ENCODE data around the gene COL19A1. TPM values are rescaled to one million over a fixed set of nuclear protein-coding genes. Genes with fewer than 3 reads are reported as not detected.

Gene COL19A1
- total RNA-seq, 2 donors from 2014 or later, result 0.14 to 0.45 TPM

DNA sequence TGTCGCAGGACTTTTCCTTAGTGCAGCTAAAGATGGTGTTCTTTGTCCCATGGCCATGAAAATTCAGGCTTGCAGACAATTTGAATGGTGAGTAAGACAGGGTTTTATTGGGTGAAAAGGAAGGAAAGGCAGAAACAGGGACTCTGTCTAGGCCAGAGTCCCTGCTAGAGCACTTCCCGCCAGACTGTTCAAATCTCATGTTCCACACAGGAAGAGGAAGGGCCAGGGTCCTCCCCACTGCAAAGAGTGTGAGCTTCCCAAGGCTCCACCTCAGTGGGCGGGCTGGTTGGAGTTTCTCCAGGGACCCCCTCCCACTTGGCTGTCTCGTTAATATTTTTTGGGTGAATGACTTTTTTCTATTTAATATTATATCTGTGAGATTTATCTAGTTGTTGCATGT, 29.0 kb downstream of the COL19A1 start:
- no peak overlapping the region for H3K27ac ChIP-seq
- 97% methylated on average over 4 of the region's 4 CpGs for WGBS
- no peaks in the 10 kb centered on the region for H3K4me1 ChIP-seq (replicated peaks)
- H3K9me3 ChIP-seq, result no peaks in the 10 kb centered on the region
- H3K36me3 ChIP-seq, result no peaks in the 10 kb centered on the region
- H3K4me3 ChIP-seq, result no peak overlapping the region
- H3K27me3 ChIP-seq (replicated peaks; ENCODE audit: insufficient read depth), result no peaks in the 10 kb centered on the region
- DNase-seq (ENCODE audit: low spot score), result no peak
- TF ChIP-seq, protein P1, sequence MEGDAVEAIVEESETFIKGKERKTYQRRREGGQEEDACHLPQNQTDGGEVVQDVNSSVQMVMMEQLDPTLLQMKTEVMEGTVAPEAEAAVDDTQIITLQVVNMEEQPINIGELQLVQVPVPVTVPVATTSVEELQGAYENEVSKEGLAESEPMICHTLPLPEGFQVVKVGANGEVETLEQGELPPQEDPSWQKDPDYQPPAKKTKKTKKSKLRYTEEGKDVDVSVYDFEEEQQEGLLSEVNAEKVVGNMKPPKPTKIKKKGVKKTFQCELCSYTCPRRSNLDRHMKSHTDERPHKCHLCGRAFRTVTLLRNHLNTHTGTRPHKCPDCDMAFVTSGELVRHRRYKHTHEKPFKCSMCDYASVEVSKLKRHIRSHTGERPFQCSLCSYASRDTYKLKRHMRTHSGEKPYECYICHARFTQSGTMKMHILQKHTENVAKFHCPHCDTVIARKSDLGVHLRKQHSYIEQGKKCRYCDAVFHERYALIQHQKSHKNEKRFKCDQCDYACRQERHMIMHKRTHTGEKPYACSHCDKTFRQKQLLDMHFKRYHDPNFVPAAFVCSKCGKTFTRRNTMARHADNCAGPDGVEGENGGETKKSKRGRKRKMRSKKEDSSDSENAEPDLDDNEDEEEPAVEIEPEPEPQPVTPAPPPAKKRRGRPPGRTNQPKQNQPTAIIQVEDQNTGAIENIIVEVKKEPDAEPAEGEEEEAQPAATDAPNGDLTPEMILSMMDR (IDR thresholded peaks at IDR 0.05), result no peak
- no peak for TF ChIP-seq POLR2AphosphoS5 (IDR thresholded peaks at IDR 0.05)
- no peak for TF ChIP-seq POLR2A (IDR thresholded peaks at IDR 0.05)
- intact Hi-C loops (cut with DNase I), result no loop called here

DNA sequence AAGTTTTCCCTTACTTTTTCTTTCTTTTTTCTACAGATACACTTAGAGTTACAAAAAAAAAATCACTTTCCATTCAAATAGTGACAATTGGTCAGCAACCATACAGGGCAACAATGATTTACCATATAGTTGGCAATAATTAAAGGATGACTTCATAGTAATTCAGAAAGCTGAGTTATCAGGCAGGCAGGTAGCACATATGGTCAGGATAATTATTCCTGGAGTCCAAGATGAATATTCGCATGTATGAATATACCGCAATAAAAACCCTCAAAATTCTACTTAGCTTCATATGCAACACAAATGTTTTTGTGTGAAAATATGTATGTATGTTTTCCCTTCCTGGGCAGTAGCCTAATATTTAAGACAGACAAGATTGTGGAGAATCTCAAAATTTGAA, 34.5 kb downstream of the COL19A1 start:
- Histone ChIP-seq H3K36me3 (no peaks in the 10 kb centered on the region), H3K9me3 (no peaks in the 10 kb centered on the region), H3K4me1 (replicated peaks) (no peaks in the 10 kb centered on the region), H3K4me3 (no peak overlapping the region), H3K27me3 (replicated peaks; ENCODE audit: insufficient read depth) (no peaks in the 10 kb centered on the region), H3K27ac (no peak overlapping the region)
- intact Hi-C loops (cut with DNase I), result no loop called here
- no peak for DNase-seq (ENCODE audit: low spot score)
- WGBS, result 96% methylated on average over 2 of the region's 2 CpGs
- TF ChIP-seq, protein P1 (IDR thresholded peaks at IDR 0.05), result no peak
- no peak for TF ChIP-seq POLR2AphosphoS5 (IDR thresholded peaks at IDR 0.05)
- no peak for TF ChIP-seq POLR2A (IDR thresholded peaks at IDR 0.05)

DNA sequence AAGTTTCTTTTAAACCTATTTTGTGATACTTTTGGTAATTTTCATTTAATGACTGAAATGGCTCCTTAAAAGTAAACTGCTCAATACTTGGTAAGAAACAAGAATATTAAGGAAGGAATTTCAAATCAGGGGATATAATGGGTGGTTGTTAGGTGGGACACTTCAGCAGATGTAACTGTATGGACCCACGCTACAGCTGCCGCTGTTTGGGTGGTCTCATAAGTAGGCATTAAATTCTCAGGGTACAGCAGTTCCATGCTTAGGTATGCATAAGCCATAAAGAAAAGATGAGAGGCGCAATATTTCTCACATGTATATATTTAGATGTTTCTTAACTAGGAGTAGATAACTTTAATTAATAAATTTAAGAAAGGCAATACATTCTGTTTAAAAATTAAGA, 35.0 kb downstream of the COL19A1 start:
- TF ChIP-seq POLR2AphosphoS5 (IDR thresholded peaks at IDR 0.05) (no peak), POLR2A (IDR thresholded peaks at IDR 0.05) (no peak)
- TF ChIP-seq, protein P1 (IDR thresholded peaks at IDR 0.05), result no peak
- Histone ChIP-seq H3K27me3 (replicated peaks; ENCODE audit: insufficient read depth) (no peaks in the 10 kb centered on the region), H3K27ac (no peak overlapping the region), H3K9me3 (no peaks in the 10 kb centered on the region), H3K4me3 (no peak overlapping the region), H3K36me3 (no peaks in the 10 kb centered on the region), H3K4me1 (replicated peaks) (no peaks in the 10 kb centered on the region)
- WGBS, result 97% methylated on average over 3 of the region's 3 CpGs
- intact Hi-C loops (cut with DNase I), result no loop called here
- no peak for DNase-seq (ENCODE audit: low spot score)

DNA sequence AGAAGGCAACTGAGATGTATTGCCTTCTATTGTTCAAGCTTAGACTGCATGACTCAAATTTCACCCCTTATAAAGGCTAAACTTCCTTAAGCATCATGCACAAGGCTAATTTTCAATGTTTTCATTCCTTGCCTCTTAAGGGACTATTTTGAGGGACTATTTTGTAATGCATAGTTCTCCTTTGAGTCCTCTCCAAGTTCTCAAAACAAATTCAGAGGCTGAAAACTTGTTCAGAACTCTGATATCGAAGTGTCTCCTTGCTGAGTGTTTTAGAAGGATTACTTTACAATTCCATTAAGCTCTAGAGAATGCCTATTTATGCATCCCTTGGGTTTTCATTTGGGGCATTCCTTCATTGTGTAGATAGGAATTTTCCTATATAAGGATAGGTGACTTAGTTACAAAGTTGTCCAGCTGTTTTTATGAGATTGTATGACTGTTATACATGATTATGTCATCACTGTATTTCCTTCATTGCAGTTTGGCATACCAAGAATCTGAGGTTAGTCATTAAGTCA, 41.7 kb downstream of the COL19A1 start:
- DNase-seq (ENCODE audit: low spot score), result no peak
- H3K4me3 ChIP-seq, result no peak overlapping the region
- intact Hi-C loops (cut with DNase I), result no loop called here
- no peak for TF ChIP-seq POLR2A (IDR thresholded peaks at IDR 0.05)
- TF ChIP-seq, protein P1 (IDR thresholded peaks at IDR 0.05), result no peak
- TF ChIP-seq POLR2AphosphoS5 (IDR thresholded peaks at IDR 0.05), result no peak
- H3K36me3 ChIP-seq, result no peaks in the 10 kb centered on the region
- H3K27ac ChIP-seq, result no peak overlapping the region
- H3K4me1 ChIP-seq (replicated peaks), result no peaks in the 10 kb centered on the region
- H3K9me3 ChIP-seq, result no peaks in the 10 kb centered on the region
- 84% methylated on average over 1 of the region's 1 CpG for WGBS
- no peaks in the 10 kb centered on the region for H3K27me3 ChIP-seq (replicated peaks; ENCODE audit: insufficient read depth)

DNA sequence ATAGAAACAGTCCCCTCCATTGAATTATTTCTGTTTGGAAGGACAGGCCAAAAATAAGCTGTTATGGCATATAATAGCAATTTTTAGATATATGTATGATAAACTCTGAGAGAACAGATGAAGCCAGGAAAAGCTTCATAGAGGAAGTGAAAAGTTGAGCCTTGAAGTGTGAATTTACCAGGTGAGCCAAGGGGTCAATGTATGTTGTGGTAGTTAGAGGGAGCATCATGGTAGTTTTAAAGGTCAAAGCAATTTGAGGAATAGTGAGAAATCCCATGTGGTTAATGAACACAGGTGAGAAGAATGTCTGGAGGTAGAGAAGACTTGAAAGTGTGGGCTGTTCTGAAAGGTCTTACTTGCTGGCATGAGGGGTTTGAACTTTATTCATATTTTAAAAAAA, 47.0 kb downstream of the COL19A1 start:
- no peaks in the 10 kb centered on the region for H3K4me1 ChIP-seq (replicated peaks)
- no peak overlapping the region for H3K4me3 ChIP-seq
- no peaks in the 10 kb centered on the region for H3K36me3 ChIP-seq
- intact Hi-C loops (cut with DNase I), result no loop called here
- H3K9me3 ChIP-seq, result no peaks in the 10 kb centered on the region
- TF ChIP-seq POLR2A (IDR thresholded peaks at IDR 0.05) (no peak), POLR2AphosphoS5 (IDR thresholded peaks at IDR 0.05) (no peak)
- TF ChIP-seq, protein P1 (IDR thresholded peaks at IDR 0.05), result no peak
- no peak overlapping the region for H3K27ac ChIP-seq
- H3K27me3 ChIP-seq (replicated peaks; ENCODE audit: insufficient read depth), result no peaks in the 10 kb centered on the region
- DNase-seq (ENCODE audit: low spot score), result no peak

Data from prostate gland (tissue), 2 donors.